IPS-NIHi7 (cell line): ENCODE results near the gene FRMPD3.
"Not testable (repeated sequence)": the region's sequence is repeated elsewhere in the genome, so short reads cannot be mapped to it uniquely, and the experiment has no call there.

ENCODE experiments used
- DNase-seq: peaks from one replicate; pipeline ENCODE4 v3.0.0; 2012; ENCODE audit warnings: mixed read lengths; ENCODE audit errors: extremely low spot score

The FRMPD3 gene

DNA sequence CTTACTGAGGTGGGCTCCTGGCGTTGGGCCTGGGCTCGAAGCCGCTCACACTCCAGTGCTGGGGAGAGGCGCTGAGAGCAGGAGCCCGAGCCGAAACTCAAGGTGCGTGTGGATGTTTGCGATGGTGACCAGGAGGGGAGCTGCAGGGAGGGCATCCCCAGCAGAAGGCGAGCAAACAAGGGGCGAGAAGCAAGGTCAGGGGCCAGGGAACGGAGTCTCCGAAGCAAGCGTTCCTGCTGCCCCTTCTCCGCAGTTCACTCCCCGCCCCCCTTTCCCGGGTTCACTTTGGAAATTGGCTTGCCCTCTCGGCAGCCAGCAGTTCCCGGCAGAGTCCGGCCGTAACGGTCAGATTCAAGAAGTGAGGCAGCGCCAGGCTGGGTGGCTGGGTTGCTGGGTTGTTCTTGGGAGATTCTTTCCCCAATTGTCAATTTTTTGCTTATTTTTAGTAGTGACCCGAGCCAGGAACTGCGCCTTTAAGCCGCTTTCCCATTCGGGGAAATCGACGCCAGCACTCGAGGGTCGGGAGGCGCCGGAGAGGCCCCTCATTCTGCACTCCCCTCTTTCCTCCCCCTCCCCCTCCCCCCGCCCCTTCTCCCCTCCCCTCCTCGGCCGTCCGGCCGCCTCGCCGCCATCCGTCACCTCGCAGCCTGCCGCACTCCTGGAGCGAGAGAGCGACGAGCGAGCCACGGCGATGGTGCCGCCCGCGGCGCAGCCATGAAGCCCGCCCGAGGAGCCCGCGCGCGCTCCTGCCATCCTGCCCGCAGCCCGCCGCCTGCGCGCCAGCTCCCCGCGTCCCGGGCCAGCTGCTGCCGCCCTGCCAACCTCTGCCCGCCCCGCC lies at the start of gene FRMPD3:
Gene FRMPD3, plus strand, starts transcription at position 655 of the 838 bp plus-strand sequence. CDS start 76,937 bp downstream, outside the sequence.
- peak; percentile 64 for DNase-seq

GRCh38 chrX:107420571-107420970 lies 28.9 kb upstream of the FRMPD3 start:
- no peak for DNase-seq

- DNase-seq, result no peak
Measured at GRCh38 chrX:107421337-107421861, 28.1 kb upstream of the FRMPD3 start.

DNA sequence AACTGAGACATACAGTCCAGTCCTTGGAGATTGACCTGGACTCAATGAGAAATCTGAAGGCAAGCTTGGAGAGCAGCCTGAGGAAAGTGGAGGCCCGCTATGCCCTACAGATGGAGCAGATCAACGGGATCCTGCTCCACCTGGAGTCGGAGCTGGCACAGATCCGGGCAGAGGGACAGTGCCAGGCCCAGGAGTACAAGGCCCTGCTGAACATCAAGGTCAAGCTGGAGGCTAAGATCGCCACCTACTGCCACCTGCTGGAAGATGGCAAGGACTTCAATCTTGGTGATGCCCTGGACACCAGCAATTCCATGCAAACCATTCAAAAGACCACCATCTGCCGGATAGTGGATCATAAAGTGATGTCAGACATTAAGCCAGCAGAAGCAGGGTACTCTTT lies 20.4 kb upstream of the FRMPD3 start:
- DNase-seq, result no peak

GRCh38 chrX:107440187-107440586 lies 9.3 kb upstream of the FRMPD3 start:
- no peak for DNase-seq

DNA sequence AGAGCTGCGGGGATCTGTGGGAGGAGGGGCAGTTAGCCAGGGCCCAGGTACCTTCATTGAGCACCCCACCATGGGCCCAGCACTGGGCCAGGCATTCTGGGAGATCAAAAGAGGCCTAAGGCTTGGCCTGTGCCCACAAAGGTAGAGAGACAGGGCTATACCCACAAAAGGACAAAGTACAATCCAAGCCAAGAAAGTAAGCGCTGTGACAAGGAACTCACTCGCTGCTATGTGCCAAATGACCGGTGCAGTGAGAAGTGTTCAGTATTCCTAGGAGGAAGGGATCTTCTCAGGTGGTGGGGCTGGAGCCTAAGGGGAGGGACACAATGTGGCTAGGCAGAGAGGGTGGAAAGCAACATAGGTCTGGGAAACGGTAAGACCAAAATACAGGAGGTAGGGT lies 8.8 kb upstream of the FRMPD3 start:
- no peak for DNase-seq

DNA sequence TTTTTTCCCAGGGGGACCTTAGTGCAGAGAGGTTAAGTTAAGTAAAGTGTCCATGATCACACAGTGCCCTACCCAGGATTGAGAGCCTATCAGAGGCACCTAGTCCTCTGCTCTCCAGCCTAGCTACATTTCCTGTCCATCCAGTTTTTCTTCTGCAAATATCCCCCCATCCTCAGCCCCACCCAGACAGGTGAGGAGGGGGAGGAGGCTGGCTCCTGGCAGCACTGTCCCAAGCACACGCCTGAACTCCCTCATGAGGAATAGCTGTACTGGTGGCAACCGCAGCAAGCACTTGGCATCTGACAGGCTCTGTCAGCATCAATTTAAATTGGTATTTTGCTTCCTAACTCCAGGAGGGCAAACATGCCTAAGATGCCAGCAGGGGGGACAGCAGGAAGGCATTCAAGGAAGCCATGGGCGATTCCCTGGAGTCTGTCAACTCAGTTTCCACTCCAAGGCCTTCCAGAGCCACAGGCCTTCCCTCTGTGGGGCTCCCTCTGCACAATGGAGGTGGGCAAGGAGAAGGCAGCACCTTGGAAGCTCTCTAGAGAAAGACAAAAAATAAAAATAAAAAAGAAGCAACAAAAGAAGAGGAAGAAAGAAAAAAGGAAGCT lies 6.4 kb upstream of the FRMPD3 start:
- no peak for DNase-seq

DNA sequence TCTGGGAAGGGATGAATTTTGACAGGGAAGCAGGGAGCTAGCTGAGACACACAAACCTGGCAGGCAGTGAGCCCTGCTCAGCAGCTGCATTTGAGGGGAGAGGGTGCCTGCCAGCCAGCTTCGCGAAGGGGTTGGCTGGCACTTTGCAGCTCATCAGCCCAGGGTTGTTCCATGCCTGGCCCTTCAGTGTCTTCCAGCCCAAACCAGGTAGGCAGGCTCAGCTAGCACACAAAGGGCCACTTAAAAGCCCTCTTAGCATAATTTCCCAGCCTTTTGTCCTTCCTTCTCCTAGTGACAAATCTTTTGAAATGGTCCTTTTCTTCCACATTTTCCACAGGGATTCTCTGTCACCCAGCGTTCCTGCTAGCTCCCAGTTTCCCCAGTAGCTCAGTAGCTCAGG lies 4.3 kb upstream of the FRMPD3 start:
- no peak for DNase-seq

- no peak for DNase-seq
Measured at GRCh38 chrX:107445631-107446030, 3.8 kb upstream of the FRMPD3 start.

DNA sequence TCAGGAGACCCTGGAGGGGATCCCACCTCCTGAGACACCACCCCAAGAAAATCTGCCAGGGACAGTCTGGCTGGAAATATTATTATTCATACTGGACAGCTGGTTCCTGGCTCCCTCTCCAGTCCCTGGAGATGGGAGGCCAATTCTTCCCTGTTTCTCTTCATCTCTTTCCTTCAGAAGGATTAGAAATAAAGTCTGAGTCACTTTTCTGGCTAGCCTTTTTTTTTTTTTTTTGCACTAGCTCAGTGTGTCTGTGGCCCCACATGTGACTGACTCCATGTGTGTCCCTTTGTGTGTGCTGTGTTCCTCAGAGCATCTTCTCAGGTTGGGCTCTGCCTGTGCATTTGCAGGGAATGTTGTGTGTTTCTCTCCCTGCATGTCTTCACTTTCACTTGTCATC lies 1.8 kb upstream of the FRMPD3 start:
- no peak for DNase-seq

DNA sequence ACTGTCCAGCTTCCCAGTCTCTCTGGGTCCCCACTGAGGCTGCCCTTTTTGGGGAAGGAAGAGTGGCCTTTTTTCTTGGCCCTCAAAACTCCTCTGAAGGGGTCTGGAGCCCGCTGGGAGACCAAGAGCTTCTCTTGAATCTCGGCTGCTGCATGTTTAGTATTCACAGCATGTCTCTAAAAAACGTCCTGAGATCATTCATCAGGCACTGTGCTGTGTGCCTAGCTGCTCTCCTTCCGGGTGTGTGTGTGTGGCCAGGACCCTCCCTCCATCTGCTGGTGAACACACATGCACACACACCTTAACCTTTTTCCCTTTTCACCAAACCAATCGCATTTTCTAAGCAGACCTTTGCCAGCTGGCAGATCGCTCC lies 841 bp upstream of the FRMPD3 start:
- no peak for DNase-seq

- DNase-seq, result peak; percentile 85
Measured at GRCh38 chrX:107450823-107451509, 1.5 kb downstream of the FRMPD3 start.

GRCh38 chrX:107451731-107452130 lies 2.3 kb downstream of the FRMPD3 start:
- peak; percentile 68 for DNase-seq

- DNase-seq, result no peak
Measured at GRCh38 chrX:107452581-107452980, 3.1 kb downstream of the FRMPD3 start.

DNA sequence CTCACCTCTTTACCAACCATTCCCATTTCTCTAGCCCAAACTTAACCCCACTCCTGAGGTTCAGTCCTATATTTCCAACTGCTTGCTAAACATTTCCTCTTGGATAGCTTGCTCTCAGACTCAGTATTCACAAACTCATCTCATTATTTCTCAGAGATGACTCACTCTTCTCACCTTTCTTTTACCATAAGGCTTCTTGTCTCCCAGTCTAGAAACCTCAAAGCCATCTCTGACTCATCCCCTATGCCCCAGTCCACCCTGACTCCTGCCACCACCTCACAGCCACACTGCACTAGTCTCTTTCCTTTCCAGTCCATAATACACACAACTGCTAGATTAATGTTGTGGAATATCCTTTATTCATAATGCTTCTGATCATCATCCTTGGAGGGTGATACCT lies 4.8 kb downstream of the FRMPD3 start:
- DNase-seq, result no peak

DNA sequence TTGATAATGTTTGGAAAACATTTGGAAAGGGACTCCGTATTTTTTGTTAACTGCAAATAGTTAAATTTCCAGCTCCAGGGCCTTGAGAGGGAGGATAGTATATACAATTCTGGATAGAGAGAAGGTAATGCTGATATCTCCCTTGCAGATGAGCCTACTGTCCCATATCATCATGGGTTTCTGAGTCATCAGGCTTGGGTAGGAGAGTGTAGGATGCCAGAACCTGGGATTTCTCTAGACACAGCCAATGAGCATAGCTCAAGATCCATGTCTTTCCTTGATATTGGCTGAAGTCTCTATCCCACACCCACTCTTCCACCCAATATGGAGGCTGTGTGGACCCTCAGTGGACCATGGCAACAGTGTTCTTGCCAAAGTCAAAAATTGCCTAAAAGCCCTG lies 7.8 kb downstream of the FRMPD3 start:
- DNase-seq, result no peak

DNA sequence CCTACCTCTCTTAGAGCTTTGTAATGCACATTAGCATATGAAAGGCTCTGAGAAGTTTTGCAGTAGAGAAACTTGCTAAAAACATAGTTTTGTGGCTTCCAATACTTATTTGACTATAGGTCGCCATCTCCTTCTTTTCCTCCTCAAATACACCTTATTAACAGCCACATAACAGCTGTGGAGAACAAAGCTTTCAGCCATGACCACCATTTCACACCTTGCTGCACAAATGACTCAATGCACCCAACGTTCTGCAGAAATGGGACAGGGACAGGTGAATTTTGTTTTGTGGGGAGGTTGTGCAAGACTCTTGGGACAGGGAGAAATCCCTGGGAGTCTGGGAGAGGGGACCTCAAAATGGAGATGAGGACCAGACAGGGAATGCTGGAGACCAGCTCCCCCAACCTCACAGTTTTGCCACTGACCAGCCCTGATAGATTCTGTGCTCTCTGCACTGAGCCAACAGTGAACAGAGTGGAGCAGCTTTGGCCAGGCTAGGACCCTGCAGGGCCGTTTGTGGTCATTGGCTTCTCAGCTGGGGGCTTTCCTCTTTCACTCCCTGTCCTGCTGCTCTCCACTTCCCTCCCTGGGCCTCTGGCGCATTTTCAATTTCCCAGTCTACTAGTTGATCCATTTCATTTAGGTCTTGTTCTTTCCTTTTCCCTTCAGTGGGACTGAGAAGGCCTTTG lies 16.6 kb downstream of the FRMPD3 start:
- DNase-seq, result no peak

DNA sequence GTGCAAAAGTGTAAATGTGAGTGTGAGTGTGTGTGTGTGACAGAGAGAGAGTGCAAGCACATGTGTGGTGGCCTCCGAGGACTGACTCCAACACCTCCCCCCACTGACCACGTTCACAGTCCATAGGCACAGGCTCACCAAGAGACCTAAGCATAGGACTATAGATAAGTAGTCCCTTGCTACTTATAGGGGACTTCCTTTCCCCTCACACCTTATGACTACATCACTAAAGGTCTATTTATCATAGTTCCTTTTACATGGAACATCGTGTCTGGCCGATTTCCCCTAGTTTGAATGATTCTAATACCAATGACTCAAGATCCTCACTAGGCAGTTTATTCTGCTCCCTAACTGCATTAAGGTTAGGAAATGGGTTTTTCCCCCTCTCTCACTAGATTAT lies 17.8 kb downstream of the FRMPD3 start:
- no peak for DNase-seq

DNA sequence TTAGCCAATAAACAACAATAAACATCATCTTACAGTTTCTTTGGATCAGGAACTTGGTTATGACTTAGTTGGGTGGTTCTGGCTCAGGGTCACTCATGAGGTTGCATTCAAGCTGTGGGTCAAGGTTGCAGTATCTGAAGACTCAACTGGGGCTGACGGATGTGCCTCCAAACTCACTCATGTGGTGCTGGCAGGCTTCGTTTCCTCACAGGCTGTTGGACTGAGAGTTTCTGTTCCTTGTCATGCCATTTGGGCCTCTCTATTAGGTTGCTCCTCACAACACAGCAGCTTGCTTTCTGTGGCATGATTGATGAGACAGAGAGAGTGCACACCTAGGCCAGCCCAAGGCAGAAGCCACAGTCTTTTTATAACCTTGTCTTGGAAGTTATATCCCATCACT lies 20.7 kb downstream of the FRMPD3 start:
- no peak for DNase-seq

DNA sequence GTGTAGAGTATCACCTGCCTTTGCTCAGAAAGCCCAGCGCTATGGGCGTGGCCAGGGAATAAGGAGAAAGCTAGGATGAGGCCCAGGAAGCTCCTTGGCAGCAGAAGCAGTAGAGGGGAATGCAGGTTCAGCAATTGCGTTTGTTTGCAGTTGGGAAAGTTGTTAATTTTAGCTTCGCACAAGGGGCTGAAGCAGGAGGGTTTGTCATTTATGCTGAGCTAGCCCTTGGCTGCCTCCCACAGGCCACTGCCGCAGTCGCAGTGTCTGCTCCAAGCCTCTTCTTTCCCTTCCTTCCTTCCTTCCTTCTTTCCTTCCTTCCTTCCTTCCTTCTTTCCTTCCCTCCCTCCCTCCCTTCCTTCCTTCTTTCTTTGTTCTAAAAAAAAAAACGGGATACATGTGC lies 21.5 kb downstream of the FRMPD3 start:
- peak; percentile 63 for DNase-seq

GRCh38 chrX:107471420-107471819 lies 22.0 kb downstream of the FRMPD3 start:
- DNase-seq, result not testable (repeated sequence)

DNA sequence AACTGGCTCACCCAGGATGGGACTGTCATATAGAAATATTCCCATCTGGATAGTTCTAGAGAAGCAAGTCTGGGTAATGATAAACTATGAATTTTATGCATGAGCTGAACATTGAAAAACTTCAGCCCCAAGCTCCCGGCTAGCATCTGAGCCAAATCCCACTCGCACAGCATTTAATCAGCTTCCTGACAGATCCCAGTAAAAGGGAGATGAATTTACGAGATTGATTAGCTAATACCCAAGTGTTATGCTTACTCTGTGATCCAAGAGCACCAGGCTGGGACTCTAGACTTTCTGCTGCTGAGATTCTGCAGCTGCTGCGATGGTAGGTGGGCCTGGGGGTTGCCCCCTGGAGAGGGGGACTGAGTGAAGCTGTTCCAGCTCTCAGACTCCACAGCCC lies 28.0 kb downstream of the FRMPD3 start:
- no peak for DNase-seq
